ENCODE results near the gene NAXD.

GRCh38 chr13:110646442-110647364 lies 31.4 kb downstream of the NAXD start:
- TF ChIP-seq CTCF (IDR thresholded peaks at IDR 0.05) (no peak), POLR2AphosphoS5 (IDR thresholded peaks at IDR 0.05) (no peak)
